NCI-H774 (cell line): ENCODE measurements around the gene PRDM15.

Source experiments
- DNase-seq: peaks from one replicate; lab custom pipeline; 2025; lab: John Stamatoyannopoulos, UW

Gene PRDM15

GRCh38 chr21:41907496-41908258, 28.5 kb upstream of the PRDM15 start:
- no peak for DNase-seq

GRCh38 chr21:41906770-41907169, 27.6 kb upstream of the PRDM15 start:
- no peak for DNase-seq

GRCh38 chr21:41903559-41904351, 24.6 kb upstream of the PRDM15 start:
- no peak for DNase-seq

- no peak for DNase-seq
These were observed 23.8 kb upstream of the PRDM15 start for GRCh38 chr21:41902946-41903345.

- no peak for DNase-seq
These were observed 22.6 kb upstream of the PRDM15 start for GRCh38 chr21:41901782-41902181.

- no peak for DNase-seq
These were observed 22.0 kb upstream of the PRDM15 start for GRCh38 chr21:41901099-41901498.

GRCh38 chr21:41900401-41900800, 21.3 kb upstream of the PRDM15 start:
- DNase-seq, result no peak

- DNase-seq, result no peak
These were observed 20.5 kb upstream of the PRDM15 start for GRCh38 chr21:41899426-41900202.

- no peak for DNase-seq
These were observed 19.9 kb upstream of the PRDM15 start for GRCh38 chr21:41898998-41899397.

- DNase-seq, result no peak
These were observed 18.6 kb upstream of the PRDM15 start for GRCh38 chr21:41897700-41898099.

GRCh38 chr21:41897047-41897669, 18.0 kb upstream of the PRDM15 start:
- no peak for DNase-seq

GRCh38 chr21:41895643-41896493, 16.7 kb upstream of the PRDM15 start:
- no peak for DNase-seq

- no peak for DNase-seq
These were observed 15.9 kb upstream of the PRDM15 start for GRCh38 chr21:41894922-41895557.

GRCh38 chr21:41894511-41894910, 15.4 kb upstream of the PRDM15 start:
- no peak for DNase-seq

- DNase-seq, result no peak
These were observed 13.6 kb upstream of the PRDM15 start for GRCh38 chr21:41892726-41893125.

GRCh38 chr21:41891132-41891531, 12.0 kb upstream of the PRDM15 start:
- DNase-seq, result no peak

- no peak for DNase-seq
These were observed 11.2 kb upstream of the PRDM15 start for GRCh38 chr21:41890355-41890754.

- no peak for DNase-seq
These were observed 9.7 kb upstream of the PRDM15 start for GRCh38 chr21:41888749-41889376.

- DNase-seq, result no peak
These were observed 8.5 kb upstream of the PRDM15 start for GRCh38 chr21:41887667-41888066.

- no peak for DNase-seq
These were observed 7.2 kb upstream of the PRDM15 start for GRCh38 chr21:41886328-41886727.
